ENCODE results near the gene TRIP11. TPM values are rescaled to one million over a fixed set of nuclear protein-coding genes. Genes with fewer than 3 reads are reported as not detected.

The TRIP11 gene
- polyA plus RNA-seq, 3 donors: 6.8 to 7.4 (median 6.9) TPM

DNA sequence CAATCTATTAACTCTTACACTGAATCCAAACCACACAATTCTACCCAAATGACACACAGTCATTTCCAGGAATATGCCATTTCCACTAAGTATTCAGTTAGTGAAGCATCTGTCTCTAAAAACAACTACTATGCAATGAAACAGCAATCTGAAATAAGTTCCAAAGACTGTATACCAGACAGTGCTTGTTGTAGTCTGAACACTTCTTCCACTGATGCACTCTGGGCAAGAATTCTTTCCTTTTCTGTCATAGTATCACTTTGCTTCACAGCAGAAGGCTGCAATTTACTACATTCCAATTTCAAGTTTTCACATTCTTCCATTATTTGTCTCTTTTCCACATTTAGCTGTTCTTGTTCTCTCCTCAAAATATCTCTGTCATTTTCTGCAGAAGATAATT, 25.8 kb downstream of the TRIP11 start:
- no peak overlapping the region for H3K27ac ChIP-seq (ENCODE audit: low read depth, low read length)

- 38 to 91% (median 87%) methylated on average over 4 of the region's 4 CpGs for WGBS, 3 donors
- no peak overlapping the region for H3K27ac ChIP-seq (ENCODE audit: low read depth, low read length)
Observed at GRCh38 chr14:92012121-92012748, 27.6 kb downstream of the TRIP11 start.

- no peak overlapping the region for H3K27ac ChIP-seq (ENCODE audit: low read depth, low read length)
- WGBS, 3 donors: 96 to 99% (median 98%) methylated on average over 3 of the region's 3 CpGs
Observed at GRCh38 chr14:92010644-92011043, 29.2 kb downstream of the TRIP11 start.

DNA sequence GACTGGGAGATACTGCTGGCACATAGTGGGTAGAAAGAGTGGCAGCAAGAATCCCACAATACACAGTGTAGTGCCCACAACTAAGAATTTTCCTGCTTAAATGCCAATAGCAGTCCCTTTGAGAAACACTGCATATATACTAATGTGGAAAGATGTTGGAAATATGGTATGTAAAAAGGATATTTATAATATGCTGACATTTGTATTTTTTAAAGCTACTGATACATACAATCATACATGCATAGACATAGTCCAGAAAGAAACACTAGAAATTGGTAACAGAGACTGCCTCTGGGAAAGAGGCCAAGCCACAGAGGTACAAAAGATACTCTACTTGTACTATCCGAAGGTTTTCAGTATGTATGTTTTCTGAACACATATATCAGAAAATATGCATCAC, 30.3 kb downstream of the TRIP11 start:
- 48 to 87% (median 73%) methylated on average over 1 of the region's 1 CpG for WGBS, 3 donors
- no peak overlapping the region for H3K27ac ChIP-seq (ENCODE audit: low read depth, low read length)

DNA sequence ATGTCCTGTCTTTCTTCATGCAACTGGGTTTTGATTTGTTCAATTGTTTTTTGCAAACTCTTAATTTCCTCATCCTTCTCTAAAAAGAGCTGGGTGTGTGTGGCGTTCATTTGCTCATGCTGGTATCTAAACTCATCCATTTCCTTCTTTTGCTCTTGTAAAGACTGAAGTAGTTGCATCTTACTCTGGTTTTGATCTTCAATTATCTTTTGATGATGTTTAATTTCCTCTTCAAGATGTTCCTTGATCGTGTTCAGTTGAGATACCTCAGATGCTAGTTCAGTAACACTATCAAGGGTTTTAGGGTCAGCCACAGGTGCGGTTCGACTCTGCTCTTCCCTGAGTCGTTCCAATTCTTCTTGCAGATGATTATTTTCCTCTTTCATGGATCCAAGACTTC, 34.8 kb downstream of the TRIP11 start:
- 95 to 98% (median 96%) methylated on average over 5 of the region's 5 CpGs for WGBS, 3 donors
- H3K27ac ChIP-seq (ENCODE audit: low read depth, low read length): no peak overlapping the region

DNA sequence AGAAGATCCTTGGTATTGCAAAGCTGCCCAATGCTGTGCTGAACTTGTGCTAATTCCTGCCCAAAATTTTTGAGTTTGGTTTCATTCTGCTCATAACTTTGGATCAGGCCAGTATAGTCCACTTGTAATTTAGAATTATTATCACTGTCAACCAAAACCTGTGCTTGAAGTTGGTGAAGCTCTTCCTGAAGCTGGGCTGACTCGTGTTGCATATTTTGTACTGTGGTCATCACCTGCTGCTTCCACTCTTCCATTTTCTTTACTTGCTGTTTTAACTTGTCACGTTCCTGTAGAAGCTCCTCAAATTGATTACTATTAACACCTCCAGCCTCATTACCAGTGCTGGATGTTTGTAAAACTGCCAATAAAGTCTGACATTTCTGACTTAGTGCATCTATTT, 35.8 kb downstream of the TRIP11 start:
- WGBS, 3 donors: 87 to 95% (median 95%) methylated on average over 2 of the region's 2 CpGs
- H3K27ac ChIP-seq (ENCODE audit: low read depth, low read length): no peak overlapping the region

GRCh38 chr14:91998667-91999570, 40.9 kb downstream of the TRIP11 start:
- H3K27ac ChIP-seq (ENCODE audit: low read depth, low read length): no peak overlapping the region
- 48 to 60% (median 54%) methylated on average over 6 of the region's 6 CpGs for WGBS, 3 donors

- H3K27ac ChIP-seq (ENCODE audit: low read depth, low read length): no peak overlapping the region
Observed at GRCh38 chr14:91997492-91997891, 42.4 kb downstream of the TRIP11 start.

GRCh38 chr14:91996948-91997371, 42.9 kb downstream of the TRIP11 start:
- 30 to 50% (median 31%) methylated on average over 2 of the region's 2 CpGs for WGBS, 3 donors
- no peak overlapping the region for H3K27ac ChIP-seq (ENCODE audit: low read depth, low read length)

- WGBS, 3 donors: 83 to 91% (median 91%) methylated on average over 3 of the region's 3 CpGs
- H3K27ac ChIP-seq (ENCODE audit: low read depth, low read length): no peak overlapping the region
Observed at GRCh38 chr14:91987192-91987591, 52.7 kb downstream of the TRIP11 start.

GRCh38 chr14:91985521-91986255, 54.2 kb downstream of the TRIP11 start:
- 24 to 48% (median 27%) methylated on average over 4 of the region's 4 CpGs for whole genome bisulfite sequencing, 3 donors
- no peak overlapping the region for H3K27ac ChIP-seq (ENCODE audit: low read depth, low read length)

DNA sequence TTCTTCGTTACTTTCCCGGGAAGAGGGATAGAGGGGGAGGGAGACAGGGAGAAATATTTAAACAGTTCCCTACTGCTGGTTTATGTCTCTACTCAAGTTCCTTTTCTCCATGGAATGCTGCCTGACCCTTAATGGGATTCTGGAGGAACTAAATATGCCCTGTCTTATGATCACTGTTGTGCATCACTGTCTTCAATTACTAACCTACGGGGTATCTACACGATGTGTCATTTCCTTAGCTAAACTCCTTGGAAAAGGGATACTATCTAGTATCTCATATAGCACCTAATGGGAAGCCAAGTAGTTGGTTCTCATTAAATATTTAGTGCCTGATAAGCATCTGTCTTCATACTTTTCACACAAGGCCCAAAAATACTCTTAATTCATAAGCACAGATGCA, 54.9 kb downstream of the TRIP11 start:
- H3K27ac ChIP-seq (ENCODE audit: low read depth, low read length): no peak overlapping the region
- 75 to 80% (median 76%) methylated on average over 4 of the region's 4 CpGs for WGBS, 3 donors

DNA sequence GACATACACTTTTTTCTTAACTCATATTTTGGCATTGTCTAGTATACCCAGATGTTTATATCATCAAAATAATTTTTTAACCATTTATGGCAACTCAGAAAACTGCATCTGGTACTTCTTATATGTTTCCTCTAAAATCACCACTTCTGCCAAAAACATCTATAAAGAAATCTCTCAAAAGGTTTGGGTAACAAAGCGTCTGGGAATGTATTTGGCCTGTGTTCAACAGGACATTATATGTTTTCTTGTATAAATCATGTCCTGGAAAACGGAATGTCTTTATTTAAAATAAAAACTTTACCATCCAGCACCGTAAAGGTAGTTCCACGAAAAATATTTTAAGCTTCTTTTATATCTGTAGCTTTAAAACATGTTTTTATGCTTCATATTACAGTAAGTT, 56.3 kb downstream of the TRIP11 start:
- 56 to 83% (median 78%) methylated on average over 4 of the region's 4 CpGs for WGBS, 3 donors
- no peak overlapping the region for H3K27ac ChIP-seq (ENCODE audit: low read depth, low read length)

DNA sequence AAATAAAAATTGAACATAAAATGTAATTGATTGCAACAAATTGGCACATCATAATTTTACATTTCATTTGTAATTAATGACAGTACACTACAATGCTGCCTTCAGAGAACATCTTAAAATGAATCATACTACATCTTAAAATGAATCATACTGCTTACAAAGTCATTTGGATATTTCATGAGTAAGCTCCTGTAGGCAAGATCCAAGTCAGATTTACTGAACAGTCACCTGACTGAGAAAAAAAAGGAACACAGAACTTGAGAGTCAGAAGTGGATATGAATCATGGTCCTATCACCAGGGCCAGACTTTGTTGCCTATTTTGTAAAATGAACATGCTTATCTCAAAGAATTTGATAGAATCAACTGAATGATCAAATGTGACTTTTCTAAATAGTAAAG, 59.7 kb downstream of the TRIP11 start:
- H3K27ac ChIP-seq (ENCODE audit: low read depth, low read length): no peak overlapping the region

DNA sequence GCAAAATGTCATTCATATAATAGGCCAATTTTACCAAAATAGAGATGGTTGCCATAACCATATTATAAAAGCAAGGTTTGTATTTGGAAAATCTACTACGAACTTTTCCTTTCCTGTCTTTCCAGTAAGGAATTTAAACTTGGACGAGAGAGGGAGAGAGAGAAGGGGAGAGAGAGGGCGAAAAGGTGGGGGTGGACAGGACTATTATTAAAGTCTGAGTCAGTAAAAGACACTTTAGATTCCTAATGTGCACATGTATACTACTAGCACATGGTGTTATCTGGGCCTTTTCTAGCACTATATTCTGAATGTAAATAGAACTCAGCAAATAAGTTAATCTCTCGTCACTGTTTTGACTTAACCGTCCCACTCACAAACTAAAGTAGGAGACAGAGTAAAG, 62.0 kb downstream of the TRIP11 start:
- no peak overlapping the region for H3K27ac ChIP-seq (ENCODE audit: low read depth, low read length)
- WGBS, 3 donors: 83 to 93% (median 89%) methylated on average over 5 of the region's 5 CpGs

DNA sequence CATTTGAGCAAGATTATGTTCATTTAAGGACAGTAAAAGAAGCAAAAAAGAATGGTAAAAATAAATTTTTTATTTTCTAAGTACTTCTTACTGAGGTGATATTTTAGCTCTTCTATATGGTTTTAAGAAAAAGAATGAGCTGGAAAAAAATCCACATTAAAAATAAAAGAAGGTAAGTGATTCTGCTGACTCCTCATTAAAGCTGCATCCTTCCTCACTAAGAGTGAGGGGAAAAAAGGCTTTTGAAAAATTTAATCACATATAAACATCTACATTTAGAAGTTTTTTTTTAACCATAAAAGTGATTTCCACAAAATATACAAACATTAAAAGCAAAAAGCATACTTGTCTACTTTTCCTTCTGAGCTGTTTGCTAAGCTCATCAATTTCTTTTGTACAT, 64.1 kb downstream of the TRIP11 start:
- H3K27ac ChIP-seq (ENCODE audit: low read depth, low read length): no peak overlapping the region

- 42 to 95% (median 89%) methylated on average over 2 of the region's 2 CpGs for WGBS, 3 donors
- no peak overlapping the region for H3K27ac ChIP-seq (ENCODE audit: low read depth, low read length)
Observed at GRCh38 chr14:91971188-91971778, 68.6 kb downstream of the TRIP11 start.

DNA sequence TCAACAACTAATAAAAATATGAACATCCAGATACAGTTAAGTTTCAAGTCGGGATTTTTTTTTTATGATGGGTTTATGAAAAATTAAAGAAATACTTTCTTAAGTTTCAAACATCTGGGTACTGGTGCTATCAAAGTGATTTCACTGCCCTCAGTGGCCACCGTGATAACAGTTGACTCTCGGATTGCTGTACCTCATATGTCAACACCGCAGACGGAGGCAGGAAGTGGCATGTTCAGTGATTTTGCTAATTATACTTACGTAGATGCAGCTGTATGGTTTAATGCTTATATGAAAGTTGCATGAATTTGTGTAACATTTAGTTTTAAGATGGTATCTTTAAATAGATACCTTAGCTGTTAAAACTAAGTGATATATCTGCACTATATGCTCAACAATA, 71.6 kb downstream of the TRIP11 start:
- 61 to 84% (median 63%) methylated on average over 6 of the region's 6 CpGs for WGBS, 3 donors
- no peak overlapping the region for H3K27ac ChIP-seq (ENCODE audit: low read depth, low read length)

DNA sequence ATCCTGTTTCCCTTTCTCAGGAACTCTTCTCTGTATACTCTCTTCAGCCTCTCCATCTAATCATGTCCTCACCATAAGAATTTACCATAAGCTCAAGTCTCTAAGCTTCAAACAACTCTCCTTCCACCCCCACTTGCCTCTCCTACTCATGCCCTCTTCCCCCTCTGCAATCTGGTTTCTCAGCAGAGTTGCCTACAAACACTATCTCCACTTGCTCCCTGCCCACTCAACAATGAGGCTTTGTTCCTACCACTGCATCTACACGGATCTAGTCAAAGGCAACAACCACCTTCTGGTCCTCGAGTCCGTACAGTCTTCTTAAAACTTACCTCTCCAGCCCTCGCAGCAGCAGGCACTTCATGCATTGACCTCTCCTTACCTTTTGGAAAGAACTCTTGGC, 75.1 kb downstream of the TRIP11 start:
- no peak overlapping the region for H3K27ac ChIP-seq (ENCODE audit: low read depth, low read length)
- 42 to 85% (median 82%) methylated on average over 4 of the region's 4 CpGs for WGBS, 3 donors
